Ascending aorta (tissue), 2 donors: ENCODE measurements around the gene MIDN. TPM values are rescaled to one million over a fixed set of nuclear protein-coding genes. Genes with fewer than 3 reads are reported as not detected.

Source experiments
- DNase-seq, 2 donors: peaks; one replicate each; pipeline ENCODE4 v3.0.0-alpha.2; 2019; ENCODE audit warnings: low spot score in 2 of 2
- H3K27ac ChIP-seq, 2 donors: fragments of 200-600 bp; sonication (generic); one replicate each; pipeline ENCODE4 v1.5.1; 2016 to 2017; ENCODE audit warnings: mild to moderate bottlenecking in 1 of 2
- H3K27me3 ChIP-seq: fragments of 200-600 bp; sonication (generic); one replicate; pipeline ENCODE4 v1.5.1; 2017
- H3K36me3 ChIP-seq, 2 donors: fragments of 200-600 bp; sonication (generic); one replicate each; pipeline ENCODE4 v1.5.1; 2016
- H3K4me1 ChIP-seq, 2 donors: fragments of 200-600 bp; sonication (generic); one replicate each; pipeline ENCODE4 v1.5.1; 2016 to 2017; ENCODE audit warnings: mild to moderate bottlenecking in 1 of 2
- H3K4me3 ChIP-seq, 2 donors: fragments of 200-600 bp; sonication (generic); one replicate each; pipeline ENCODE4 v1.5.1; 2016 to 2017; ENCODE audit warnings: mild to moderate bottlenecking in 1 of 2
- H3K9me3 ChIP-seq, 2 donors: fragments of 200-600 bp; sonication (generic); one replicate each; pipeline ENCODE4 v1.5.1; 2016
- intact Hi-C: fragments of 100-400 bp; cut with DNase I; formaldehyde crosslinking; loops from one replicate; pipeline ENCODE4 v1.15.1; 2023
- total RNA-seq: library from RNA; depleted of rRNA; stranded (reverse); fragments of >200 nt; gene quantifications from one replicate; pipeline ENCODE4 v1.1.0, GENCODE V29; 2016
- TF ChIP-seq, protein P1 (sequence below), 3 experiments: fragments of 200-600 bp in 2 of 3; fragments of 450-650 bp in 1 of 3; sonication (generic) in 2 of 3; IDR thresholded peaks; one replicate each; pipeline ENCODE4 v1.5.1; 2016 to 2019; ENCODE audit warnings: antibody characterized with exemption in 3 of 3, mild to moderate bottlenecking in 1 of 3, moderate library complexity in 1 of 3

The MIDN gene
- total RNA-seq, 1 donor from 2014 or later = 307 TPM

DNA sequence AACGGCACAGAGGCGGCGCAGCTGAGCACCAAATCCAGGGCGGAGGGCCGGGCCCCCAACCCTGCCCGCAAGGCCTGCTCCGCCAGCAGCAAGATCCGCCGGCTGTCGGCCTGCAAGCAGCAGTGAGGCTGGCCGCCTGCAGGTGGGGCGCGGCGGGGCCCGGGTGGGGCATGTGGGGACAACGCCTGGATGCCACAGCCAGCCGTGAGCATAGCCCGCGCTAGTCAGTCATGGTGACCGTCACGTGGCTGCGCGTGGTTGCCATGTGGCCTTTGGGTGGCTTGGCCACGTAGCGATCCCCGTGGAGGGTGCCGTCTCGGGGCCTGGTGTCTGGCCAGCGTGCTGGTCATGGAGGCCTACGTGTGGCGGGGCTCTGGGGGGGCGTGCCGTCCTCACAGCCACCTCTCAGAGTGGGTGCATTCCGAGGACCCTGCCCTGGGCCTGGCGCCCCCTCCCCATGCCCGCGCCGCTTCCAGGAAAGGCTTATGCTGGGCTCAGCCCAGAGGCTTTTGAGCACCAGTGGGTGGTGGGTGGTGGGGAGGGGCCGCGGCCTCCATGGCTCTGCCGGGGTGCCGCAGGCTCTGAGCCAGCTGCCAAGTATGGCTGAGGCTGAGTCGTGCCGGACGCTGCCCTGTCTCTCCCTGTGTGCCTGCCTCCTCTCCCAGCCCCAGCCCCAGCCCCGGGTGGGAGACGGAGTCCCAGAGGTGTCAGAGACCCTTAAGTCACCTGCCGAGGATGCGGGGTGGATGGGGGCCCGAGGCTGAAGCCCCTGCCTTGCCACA is 21.7 kb upstream of the MIDN start:
- H3K4me1 ChIP-seq = peaks cover 2 to 8% of the 10 kb centered on the region in 2 donors
- H3K9me3 ChIP-seq = no peaks in the 10 kb centered on the region
- TF ChIP-seq, protein P1, sequence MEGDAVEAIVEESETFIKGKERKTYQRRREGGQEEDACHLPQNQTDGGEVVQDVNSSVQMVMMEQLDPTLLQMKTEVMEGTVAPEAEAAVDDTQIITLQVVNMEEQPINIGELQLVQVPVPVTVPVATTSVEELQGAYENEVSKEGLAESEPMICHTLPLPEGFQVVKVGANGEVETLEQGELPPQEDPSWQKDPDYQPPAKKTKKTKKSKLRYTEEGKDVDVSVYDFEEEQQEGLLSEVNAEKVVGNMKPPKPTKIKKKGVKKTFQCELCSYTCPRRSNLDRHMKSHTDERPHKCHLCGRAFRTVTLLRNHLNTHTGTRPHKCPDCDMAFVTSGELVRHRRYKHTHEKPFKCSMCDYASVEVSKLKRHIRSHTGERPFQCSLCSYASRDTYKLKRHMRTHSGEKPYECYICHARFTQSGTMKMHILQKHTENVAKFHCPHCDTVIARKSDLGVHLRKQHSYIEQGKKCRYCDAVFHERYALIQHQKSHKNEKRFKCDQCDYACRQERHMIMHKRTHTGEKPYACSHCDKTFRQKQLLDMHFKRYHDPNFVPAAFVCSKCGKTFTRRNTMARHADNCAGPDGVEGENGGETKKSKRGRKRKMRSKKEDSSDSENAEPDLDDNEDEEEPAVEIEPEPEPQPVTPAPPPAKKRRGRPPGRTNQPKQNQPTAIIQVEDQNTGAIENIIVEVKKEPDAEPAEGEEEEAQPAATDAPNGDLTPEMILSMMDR (IDR thresholded peaks at IDR 0.05) = no peak
- no peak for DNase-seq
- intact Hi-C loops = no loop called here
- no peak overlapping the region for H3K4me3 ChIP-seq
- H3K36me3 ChIP-seq = peaks cover 50 to 59% of the 10 kb centered on the region in 2 donors
- no peaks in the 10 kb centered on the region for H3K27me3 ChIP-seq
- no peak overlapping the region for H3K27ac ChIP-seq

DNA sequence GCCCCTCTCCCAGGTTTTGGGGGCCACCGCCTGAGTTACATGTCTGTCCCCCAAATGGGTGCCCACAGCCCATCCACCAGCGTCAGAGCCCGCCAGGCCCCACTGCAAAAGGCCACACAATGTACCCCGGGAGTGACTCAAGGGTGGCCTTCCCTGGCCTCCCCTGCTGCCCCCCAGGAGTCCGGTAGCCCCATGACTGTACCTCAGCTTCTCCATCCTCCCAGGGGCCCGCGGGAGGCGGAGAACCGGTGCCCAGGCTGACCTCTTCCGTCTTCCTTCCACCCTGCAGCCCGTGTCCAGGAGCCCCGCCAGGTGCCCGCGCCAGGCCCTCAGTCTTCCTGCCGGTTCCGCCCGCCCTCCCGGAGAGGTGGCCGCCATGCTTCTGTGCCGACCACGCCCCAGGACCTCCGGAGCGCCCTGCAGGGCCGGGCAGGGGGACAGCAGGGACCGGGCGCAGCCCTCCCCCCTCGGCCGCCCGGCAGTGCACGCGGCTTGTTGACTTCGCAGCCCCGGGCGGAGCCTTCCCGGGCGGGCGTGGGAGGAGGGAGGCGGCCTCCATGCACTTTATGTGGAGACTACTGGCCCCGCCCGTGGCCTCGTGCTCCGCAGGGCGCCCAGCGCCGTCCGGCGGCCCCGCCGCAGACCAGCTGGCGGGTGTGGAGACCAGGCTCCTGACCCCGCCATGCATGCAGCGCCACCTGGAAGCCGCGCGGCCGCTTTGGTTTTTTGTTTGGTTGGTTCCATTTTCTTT is 20.9 kb upstream of the MIDN start:
- Histone ChIP-seq H3K4me3 (no peak overlapping the region), H3K4me1 (peaks cover 0 to 9% of the 10 kb centered on the region in 2 donors), H3K27ac (no peak overlapping the region), H3K36me3 (peaks cover 48 to 56% of the 10 kb centered on the region in 2 donors), H3K27me3 (no peaks in the 10 kb centered on the region), H3K9me3 (no peaks in the 10 kb centered on the region)
- intact Hi-C loops = no loop called here
- TF ChIP-seq, protein P1 (IDR thresholded peaks at IDR 0.05) = no peak
- no peak for DNase-seq

DNA sequence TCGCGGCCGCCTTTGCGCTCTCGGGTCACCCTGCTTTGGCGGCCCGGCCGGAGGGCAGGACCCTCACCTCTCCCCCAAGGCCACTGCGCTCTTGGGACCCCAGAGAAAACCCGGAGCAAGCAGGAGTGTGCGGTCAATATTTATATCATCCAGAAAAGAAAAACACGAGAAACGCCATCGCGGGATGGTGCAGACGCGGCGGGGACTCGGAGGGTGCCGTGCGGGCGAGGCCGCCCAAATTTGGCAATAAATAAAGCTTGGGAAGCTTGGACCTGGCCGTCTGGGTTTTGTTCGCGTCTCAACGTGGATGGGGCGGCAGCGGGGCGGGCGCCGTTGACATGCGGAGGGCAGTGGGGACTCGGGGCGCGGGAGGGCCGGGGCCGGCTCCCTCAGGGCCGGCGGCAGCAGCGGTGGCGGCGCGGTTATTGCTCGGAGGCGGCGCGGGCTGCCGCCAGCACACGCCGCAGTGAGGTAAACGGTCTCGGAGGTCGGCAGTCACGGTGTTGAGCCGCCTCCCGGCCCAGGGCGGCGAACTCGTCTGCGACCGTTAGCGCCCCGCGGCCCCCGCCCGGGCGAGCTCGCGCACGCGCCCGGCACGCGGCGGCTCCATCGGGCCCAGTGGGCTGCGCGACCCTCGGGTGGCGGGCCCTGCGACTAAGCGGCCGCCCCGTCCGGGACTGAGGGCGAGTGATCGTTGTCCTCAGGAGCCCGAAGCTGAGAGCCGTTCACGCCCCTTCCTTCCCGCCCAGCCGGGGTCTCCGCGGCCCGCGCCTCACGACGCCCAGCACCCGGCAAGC is 20.0 kb upstream of the MIDN start:
- Histone ChIP-seq H3K27me3 (no peaks in the 10 kb centered on the region), H3K27ac (no peak overlapping the region), H3K4me1 (peaks cover 0 to 13% of the 10 kb centered on the region in 2 donors), H3K9me3 (no peaks in the 10 kb centered on the region), H3K36me3 (peaks cover 42 to 47% of the 10 kb centered on the region in 2 donors), H3K4me3 (no peak overlapping the region)
- TF ChIP-seq, protein P1 (IDR thresholded peaks at IDR 0.05) = no peak
- intact Hi-C loops = no loop called here
- DNase-seq = no peak

DNA sequence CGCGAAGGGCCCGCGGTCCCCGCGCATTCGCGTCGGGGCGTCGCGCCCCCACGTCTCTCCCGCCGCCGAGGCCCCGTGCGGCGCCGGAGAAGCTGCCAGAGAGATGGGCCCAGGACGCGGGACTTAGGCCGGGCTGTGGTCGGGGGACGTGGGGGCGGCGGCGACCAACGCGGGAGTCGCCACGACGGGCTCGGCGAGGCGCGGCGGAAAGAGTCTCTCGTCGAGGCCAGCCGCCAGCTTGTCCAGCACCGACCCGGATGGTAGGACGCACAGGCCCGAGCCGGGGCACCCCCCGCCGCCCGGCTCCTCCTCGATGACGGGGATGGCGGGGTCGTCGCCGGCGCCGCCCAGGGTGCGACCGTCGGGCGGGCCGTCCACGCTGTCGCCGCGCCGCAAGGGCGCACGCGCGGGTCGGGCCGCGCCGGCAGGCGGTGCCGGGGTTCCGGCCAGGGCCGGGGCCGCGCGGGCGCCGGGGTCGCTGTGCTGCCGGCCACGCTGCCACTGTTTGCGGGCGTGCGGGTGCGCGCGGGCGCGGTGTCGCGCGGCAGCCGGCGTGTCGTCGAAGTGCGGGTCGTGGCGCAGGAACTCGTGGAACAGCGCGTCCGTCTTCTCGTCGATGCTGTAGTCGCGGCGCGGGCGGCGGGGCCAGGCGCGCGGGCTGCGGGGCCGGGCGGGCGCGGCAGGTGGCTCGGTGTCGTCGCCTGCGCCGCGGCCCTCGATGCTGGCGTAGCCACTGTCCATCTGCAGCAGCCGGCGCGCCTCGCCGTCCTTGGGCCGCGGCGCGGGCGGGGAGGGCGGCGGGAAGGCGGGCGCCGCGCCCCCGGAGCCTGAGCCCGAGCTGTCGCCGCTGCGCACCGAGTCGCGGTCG is 19.1 kb upstream of the MIDN start:
- Histone ChIP-seq H3K4me1 (peaks cover 0 to 13% of the 10 kb centered on the region in 2 donors), H3K27me3 (no peaks in the 10 kb centered on the region)

More for the DNA sequence above, 19.1 kb upstream of the MIDN start:
- Histone ChIP-seq H3K9me3 (no peaks in the 10 kb centered on the region), H3K36me3 (peaks cover 33 to 39% of the 10 kb centered on the region in 2 donors), H3K27ac (no peak overlapping the region), H3K4me3 (no peak overlapping the region)
- TF ChIP-seq, protein P1 (IDR thresholded peaks at IDR 0.05) = no peak
- intact Hi-C loops = no loop called here
- DNase-seq = no peak
